Activated naive CD4-positive, alpha-beta T cell treated with anti-CD3 and anti-CD28 coated beads, Interleukin-2, amount 50 U/mL, for 16 hours (primary cell): Measurements from ENCODE around the gene FAM200A.
"Not testable (repeated sequence)": the region's sequence is repeated elsewhere in the genome, so short reads cannot be mapped to it uniquely, and the experiment has no call there.

Experiments
- DNase-seq: peaks from one replicate; pipeline ENCODE4 v3.0.0-alpha.2; 2020

The FAM200A gene

GRCh38 chr7:99551767-99552463, at the start of gene FAM200A:
Gene FAM200A, minus strand, starts transcription at chr7:99552114. Its CDS starts 3,707 bp downstream, at chr7:99548407.
- DNase-seq = peak; percentile 85

GRCh38 chr7:99599836-99600235, 47.9 kb upstream of the FAM200A start:
- no peak for DNase-seq

GRCh38 chr7:99597762-99598501, 46.0 kb upstream of the FAM200A start, which contains the start of gene TMEM225B:
Gene TMEM225B, plus strand, starts transcription at chr7:99598267. Its CDS starts 6,122 bp downstream, at chr7:99604389.
- no peak for DNase-seq

GRCh38 chr7:99596408-99596955, 44.6 kb upstream of the FAM200A start:
- DNase-seq = no peak

- DNase-seq = no peak
These were observed 43.2 kb upstream of the FAM200A start for GRCh38 chr7:99594948-99595745.

- DNase-seq = no peak
These were observed 37.0 kb upstream of the FAM200A start for GRCh38 chr7:99588868-99589267.

- not testable (repeated sequence) for DNase-seq
These were observed 28.9 kb upstream of the FAM200A start for GRCh38 chr7:99580778-99581332.

GRCh38 chr7:99579956-99580777, 28.3 kb upstream of the FAM200A start:
- DNase-seq = peak; percentile 68

- DNase-seq = no peak
These were observed 27.5 kb upstream of the FAM200A start for GRCh38 chr7:99579281-99579955.

GRCh38 chr7:99576251-99576650, 24.3 kb upstream of the FAM200A start:
- no peak for DNase-seq

GRCh38 chr7:99573257-99573656, 21.3 kb upstream of the FAM200A start:
- DNase-seq = no peak

- no peak for DNase-seq
These were observed 19.9 kb upstream of the FAM200A start for GRCh38 chr7:99571768-99572167.

GRCh38 chr7:99568770-99569169, 16.9 kb upstream of the FAM200A start:
- not testable (repeated sequence) for DNase-seq

GRCh38 chr7:99563650-99564049, 11.7 kb upstream of the FAM200A start:
- DNase-seq = no peak

GRCh38 chr7:99562832-99563231, 10.9 kb upstream of the FAM200A start:
- peak; percentile 48 for DNase-seq

- no peak for DNase-seq
These were observed 10.3 kb upstream of the FAM200A start for GRCh38 chr7:99562114-99562784.

- DNase-seq = no peak
These were observed 9.8 kb upstream of the FAM200A start for GRCh38 chr7:99561737-99562051.

- no peak for DNase-seq
These were observed 9.2 kb upstream of the FAM200A start for GRCh38 chr7:99560834-99561736.

- DNase-seq = no peak
These were observed 7.4 kb upstream of the FAM200A start for GRCh38 chr7:99559175-99559915.
